GM18508 (cell line): Measurements from ENCODE around the gene MYO18A.

ENCODE experiments used
- ATAC-seq: cut with Tn5 transposase; IDR thresholded peaks from one replicate; pipeline ENCODE4 v1.9.1; 2021; ENCODE audit warnings: moderate number of reproducible peaks; ENCODE audit not compliant: insufficient read depth, unreplicated experiment

MYO18A gene

DNA sequence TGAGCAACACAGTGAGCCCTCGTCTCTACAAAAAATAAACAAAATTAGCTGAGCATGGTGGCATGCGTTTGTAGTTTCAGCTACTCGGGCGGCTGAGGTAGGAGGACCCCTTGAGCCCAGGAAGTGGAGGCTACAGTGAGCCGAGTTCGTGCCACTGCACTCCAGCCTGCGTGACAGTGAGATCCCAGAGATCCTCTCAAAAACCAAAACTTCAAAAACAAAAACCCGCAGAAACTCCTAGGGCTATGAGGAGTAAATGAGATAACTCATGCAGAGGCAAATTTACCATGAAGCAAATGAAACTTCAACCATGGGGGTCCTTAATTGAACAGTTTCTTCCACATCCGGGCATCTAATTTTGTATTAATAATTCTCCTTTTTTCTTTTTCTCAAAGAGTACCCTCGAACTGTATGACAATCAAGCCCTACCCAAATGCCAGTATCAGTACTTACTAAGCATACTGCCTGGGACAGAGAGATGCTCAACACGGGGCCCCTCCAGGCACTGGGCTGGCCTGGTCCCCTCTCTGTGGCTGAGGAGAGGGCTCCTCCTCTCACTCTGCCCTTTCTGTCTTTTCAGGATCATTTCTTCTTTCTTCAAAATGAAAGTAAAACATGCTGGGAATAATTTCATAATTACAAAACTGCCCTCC lies 138.0 kb downstream of the MYO18A start:
- ATAC-seq: no peak

- ATAC-seq: no peak
These were observed 138.6 kb downstream of the MYO18A start for GRCh38 chr17:29041571-29041970.

GRCh38 chr17:29041091-29041490 lies 139.1 kb downstream of the MYO18A start:
- no peak for ATAC-seq

- ATAC-seq: no peak
These were observed 140.2 kb downstream of the MYO18A start for GRCh38 chr17:29039764-29040598.

- no peak for ATAC-seq
These were observed 142.0 kb downstream of the MYO18A start for GRCh38 chr17:29038085-29038795.

DNA sequence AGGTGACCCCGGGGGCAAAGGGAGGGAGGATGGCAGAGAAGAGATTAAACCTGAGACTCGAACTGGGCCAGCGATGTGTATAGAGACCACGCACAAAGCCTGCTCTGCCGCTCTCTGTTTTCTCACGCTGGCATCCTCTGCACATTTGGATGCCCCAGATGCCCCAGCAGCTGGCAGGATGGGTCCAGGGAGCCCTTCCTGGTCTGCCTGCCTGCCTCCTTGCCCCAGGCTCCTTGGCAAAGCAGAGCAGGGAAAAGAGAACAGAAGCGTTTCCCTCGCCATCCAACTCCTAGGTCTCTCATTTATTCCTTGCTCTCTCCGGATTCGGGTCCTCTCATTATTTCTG lies 142.5 kb downstream of the MYO18A start:
- no peak for ATAC-seq

GRCh38 chr17:29036584-29036983 lies 143.6 kb downstream of the MYO18A start:
- ATAC-seq: no peak

GRCh38 chr17:29034510-29034909 lies 145.7 kb downstream of the MYO18A start:
- ATAC-seq: no peak

DNA sequence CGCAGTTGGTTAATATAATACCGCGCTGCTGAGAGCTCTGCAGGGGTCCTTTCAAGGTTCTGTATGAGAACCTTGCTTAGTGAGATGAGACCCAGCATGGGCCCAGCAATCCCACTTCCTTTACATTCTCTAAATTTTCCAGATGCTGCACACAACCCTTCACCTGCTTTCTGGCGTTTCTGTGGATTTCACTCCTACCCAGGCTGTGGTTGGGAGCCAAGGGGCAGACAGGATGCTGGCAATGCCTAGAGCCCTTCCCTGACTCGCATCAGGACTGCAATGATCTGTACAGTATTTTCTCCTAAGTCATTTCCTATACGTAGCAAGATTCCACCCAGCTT lies 147.4 kb downstream of the MYO18A start:
- no peak for ATAC-seq

- no peak for ATAC-seq
These were observed 148.0 kb downstream of the MYO18A start for GRCh38 chr17:29032013-29032856.

DNA sequence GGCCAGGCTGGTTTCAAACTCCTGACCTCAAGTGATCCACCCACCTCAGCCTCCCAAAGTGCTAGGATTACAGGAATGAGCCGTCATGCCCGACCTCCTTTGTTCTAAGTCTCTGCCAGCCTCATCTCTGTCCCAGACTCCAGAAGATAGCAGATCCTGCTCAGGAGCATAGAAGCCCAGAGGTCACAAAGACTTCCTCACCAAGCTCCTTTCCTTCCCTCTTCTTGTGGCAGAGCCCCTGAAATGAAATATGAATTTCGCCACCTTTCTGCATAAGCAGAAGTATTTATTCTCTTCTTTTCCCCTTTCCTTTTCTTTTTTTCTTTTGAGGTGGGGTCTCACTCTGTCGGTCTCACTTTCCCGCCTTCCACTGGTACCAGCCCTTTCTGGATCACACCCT lies 148.7 kb downstream of the MYO18A start:
- no peak for ATAC-seq

GRCh38 chr17:29024316-29024952 lies 155.8 kb downstream of the MYO18A start:
- ATAC-seq: no peak

- ATAC-seq: no peak
These were observed 158.1 kb downstream of the MYO18A start for GRCh38 chr17:29022074-29022473.

- no peak for ATAC-seq
These were observed 159.0 kb downstream of the MYO18A start for GRCh38 chr17:29021226-29021625.
